Measurements from ENCODE around the gene CARD6.
"Not testable (repeated sequence)": the region's sequence is repeated elsewhere in the genome, so short reads cannot be mapped to it uniquely, and the experiment has no call there.

CARD6 gene

DNA sequence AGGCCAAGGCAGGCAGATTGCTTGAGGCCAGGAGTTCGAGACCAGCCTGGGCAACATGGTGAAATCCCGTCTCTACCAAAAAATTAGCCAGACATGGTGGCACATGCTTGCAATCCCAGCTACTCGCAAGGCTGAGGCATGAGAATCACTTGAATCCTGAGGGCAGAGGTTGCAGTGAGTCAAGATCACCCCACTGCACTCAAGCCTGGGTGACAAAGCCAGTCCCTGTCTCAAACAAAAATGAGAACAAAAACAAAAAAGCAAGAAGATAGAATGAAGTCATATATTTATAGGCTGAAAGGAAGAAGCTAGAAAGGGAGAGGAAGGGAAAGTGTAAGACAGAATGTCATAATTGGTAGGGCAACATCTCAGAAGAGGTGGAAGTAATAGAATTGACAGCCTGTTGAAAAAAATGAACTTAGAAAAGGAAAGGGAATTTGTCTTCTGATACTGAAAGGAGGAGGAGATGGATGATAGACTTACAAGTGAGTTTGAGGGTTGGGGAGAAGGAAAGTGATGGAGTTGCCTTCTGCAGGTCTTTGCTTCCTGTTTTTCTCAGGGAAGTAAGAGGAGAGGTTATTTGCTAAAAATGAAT, 32.2 kb downstream of the CARD6 start:
- no peak for FAIRE-seq

GRCh38 chr5:40875958-40876357, 34.8 kb downstream of the CARD6 start:
- DNase-seq (ENCODE audit: insufficient read length, low spot score) (no peak), FAIRE-seq (no peak)

More for the DNA sequence above, 32.2 kb downstream of the CARD6 start:
- no peak for DNase-seq (ENCODE audit: insufficient read length, low spot score)

- DNase-seq (ENCODE audit: insufficient read length, low spot score) (no peak), FAIRE-seq (no peak)
These were observed 36.3 kb downstream of the CARD6 start for GRCh38 chr5:40877371-40877988.

GRCh38 chr5:40879163-40879942, 38.2 kb downstream of the CARD6 start:
- FAIRE-seq, result no peak

DNA sequence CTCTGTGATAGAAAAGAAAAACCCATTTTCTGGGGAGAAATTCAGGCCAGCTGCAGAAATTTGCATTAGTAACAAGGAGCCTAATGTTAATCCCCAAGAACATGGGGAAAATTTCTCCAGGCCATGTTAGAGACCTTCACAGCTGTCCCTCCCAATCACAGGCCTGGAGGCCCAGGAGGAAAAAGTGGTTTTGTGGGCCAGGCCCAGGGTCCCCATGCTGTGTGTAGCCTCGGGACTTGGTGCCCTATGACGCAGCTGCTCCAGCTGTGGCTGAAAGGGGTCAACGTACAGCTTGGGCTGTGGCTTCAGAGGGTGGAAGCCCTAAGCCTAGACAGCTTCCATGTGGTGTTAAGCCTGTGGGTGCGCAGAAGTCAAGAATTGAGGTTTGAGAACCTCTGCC, 41.1 kb downstream of the CARD6 start:
- DNase-seq (ENCODE audit: insufficient read length, low spot score), result no peak
- FAIRE-seq, result no peak

More at GRCh38 chr5:40879163-40879942, 38.2 kb downstream of the CARD6 start:
- DNase-seq (ENCODE audit: insufficient read length, low spot score), result no peak

DNA sequence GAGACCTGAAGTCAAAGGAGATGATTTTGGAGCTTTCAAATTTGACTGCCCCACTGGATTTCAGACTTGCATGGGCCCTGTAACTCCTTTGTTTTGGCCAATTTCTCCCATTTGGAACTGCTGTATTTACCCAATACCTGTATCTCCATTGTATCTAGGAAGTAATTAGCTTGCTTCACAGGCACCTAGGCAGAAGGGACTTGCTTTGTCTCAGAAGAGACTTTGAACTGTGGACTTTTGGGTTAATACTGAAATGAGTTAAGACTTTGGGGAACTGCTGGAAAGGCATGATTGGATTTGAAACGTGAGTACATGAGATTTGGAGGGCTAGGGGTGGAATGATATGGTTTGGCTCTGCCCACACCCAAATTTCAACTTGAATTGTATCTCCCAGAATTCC, 41.9 kb downstream of the CARD6 start:
- DNase-seq (ENCODE audit: insufficient read length, low spot score); FAIRE-seq: not testable (repeated sequence)

- FAIRE-seq, result not testable (repeated sequence)
These were observed 54.6 kb downstream of the CARD6 start for GRCh38 chr5:40895440-40896425.

GRCh38 chr5:40904205-40904993, 63.2 kb downstream of the CARD6 start:
- DNase-seq (ENCODE audit: insufficient read length, low spot score) (peak; percentile 14), FAIRE-seq (peak; percentile 64)

More at GRCh38 chr5:40895440-40896425, 54.6 kb downstream of the CARD6 start:
- not testable (repeated sequence) for DNase-seq (ENCODE audit: insufficient read length, low spot score)

DNA sequence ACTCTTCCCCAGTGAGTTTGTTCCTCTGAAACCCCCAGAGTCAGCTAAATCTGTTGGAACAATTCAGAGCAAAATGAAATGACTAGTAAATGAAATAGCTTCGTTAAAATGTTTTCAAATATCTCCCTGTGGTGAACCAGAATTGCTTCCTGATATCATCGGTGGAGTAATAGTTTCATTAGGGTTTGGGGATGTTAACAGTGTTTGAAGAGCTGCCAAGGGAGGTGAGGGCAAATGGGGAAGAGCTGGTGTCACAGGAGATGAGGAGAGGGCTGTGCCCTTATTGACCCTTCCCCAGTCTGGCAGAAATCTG, 63.8 kb downstream of the CARD6 start:
- DNase-seq (ENCODE audit: insufficient read length, low spot score) (no peak), FAIRE-seq (no peak)

GRCh38 chr5:40906351-40906751, 65.2 kb downstream of the CARD6 start:
- FAIRE-seq (no peak), DNase-seq (ENCODE audit: insufficient read length, low spot score) (no peak)

DNA sequence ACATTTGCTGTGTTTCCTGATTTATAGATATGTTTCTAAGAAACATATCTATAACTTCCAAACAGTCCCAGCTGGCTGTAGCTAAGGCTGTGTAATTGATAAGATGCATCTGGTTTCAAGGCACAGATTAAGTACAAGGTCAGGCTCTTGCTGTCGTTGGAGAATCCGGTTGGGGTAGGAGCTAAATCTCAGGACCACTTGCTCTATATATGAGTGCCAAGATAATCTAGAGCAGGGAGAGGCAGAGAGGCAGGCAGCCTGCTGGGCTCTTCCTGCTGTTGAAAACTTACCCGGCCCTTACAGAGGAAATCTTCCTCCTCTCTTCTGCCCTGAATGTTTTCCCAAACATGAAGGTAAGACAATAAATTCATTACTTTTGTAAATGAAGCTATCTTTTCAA, 68.1 kb downstream of the CARD6 start, which contains the start of gene C7:
C7 (plus strand) TSS at position 234 of the 400 bp plus-strand sequence; CDS start at position 348, 114 bp downstream.
- DNase-seq (ENCODE audit: insufficient read length, low spot score), result no peak
- no peak for FAIRE-seq

DNA sequence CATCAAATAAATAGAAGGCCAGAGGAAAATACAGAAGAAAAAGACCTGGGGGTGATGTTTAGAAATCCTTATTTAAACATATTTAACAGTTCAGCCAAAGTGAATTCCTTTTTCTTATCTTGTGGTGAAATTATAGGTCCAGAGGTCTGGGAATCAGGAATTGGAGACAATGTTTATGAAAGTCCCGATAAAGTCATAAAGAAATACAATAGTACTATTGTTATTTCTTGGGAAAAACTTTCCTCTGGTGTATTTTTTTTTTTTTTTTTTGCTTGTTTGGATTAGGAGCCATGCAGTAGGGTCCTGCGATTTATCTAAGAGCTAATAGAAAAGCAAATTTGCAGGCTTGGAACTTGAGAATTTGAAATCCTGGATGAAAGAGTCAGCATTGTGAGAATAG, 68.6 kb downstream of the CARD6 start:
- no peak for FAIRE-seq

More for the DNA sequence above, 68.6 kb downstream of the CARD6 start:
- DNase-seq (ENCODE audit: insufficient read length, low spot score), result no peak

Data from GM19239 (cell line).